ENCODE results near the gene COL6A2.

COL6A2 gene

GRCh38 chr21:46131838-46132651, 34.1 kb downstream of the COL6A2 start:
- TF ChIP-seq, protein P1, sequence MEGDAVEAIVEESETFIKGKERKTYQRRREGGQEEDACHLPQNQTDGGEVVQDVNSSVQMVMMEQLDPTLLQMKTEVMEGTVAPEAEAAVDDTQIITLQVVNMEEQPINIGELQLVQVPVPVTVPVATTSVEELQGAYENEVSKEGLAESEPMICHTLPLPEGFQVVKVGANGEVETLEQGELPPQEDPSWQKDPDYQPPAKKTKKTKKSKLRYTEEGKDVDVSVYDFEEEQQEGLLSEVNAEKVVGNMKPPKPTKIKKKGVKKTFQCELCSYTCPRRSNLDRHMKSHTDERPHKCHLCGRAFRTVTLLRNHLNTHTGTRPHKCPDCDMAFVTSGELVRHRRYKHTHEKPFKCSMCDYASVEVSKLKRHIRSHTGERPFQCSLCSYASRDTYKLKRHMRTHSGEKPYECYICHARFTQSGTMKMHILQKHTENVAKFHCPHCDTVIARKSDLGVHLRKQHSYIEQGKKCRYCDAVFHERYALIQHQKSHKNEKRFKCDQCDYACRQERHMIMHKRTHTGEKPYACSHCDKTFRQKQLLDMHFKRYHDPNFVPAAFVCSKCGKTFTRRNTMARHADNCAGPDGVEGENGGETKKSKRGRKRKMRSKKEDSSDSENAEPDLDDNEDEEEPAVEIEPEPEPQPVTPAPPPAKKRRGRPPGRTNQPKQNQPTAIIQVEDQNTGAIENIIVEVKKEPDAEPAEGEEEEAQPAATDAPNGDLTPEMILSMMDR (IDR thresholded peaks at IDR 0.05; ENCODE audit: poor library complexity, severe bottlenecking): no peak
- H3K27ac ChIP-seq (ENCODE audit: poor library complexity, severe bottlenecking): no peak overlapping the region
- H3K9me3 ChIP-seq (ENCODE audit: severe bottlenecking): no peaks in the 10 kb centered on the region
- ATAC-seq (ENCODE audit: low read depth): no peak
- no peaks in the 10 kb centered on the region for H3K36me3 ChIP-seq (ENCODE audit: low read depth)
- DNase-seq (ENCODE audit: low spot score): no peak
- no peak overlapping the region for H3K4me3 ChIP-seq (ENCODE audit: severe bottlenecking)
- no peaks in the 10 kb centered on the region for H3K27me3 ChIP-seq (ENCODE audit: insufficient read depth, poor library complexity, severe bottlenecking)
- no peaks in the 10 kb centered on the region for H3K4me1 ChIP-seq (ENCODE audit: insufficient read depth, poor library complexity, severe bottlenecking)

GRCh38 chr21:46135782-46136395, 38.0 kb downstream of the COL6A2 start:
- Histone ChIP-seq H3K27me3 (ENCODE audit: insufficient read depth, poor library complexity, severe bottlenecking) (no peaks in the 10 kb centered on the region), H3K27ac (ENCODE audit: poor library complexity, severe bottlenecking) (no peak overlapping the region), H3K9me3 (ENCODE audit: severe bottlenecking) (no peaks in the 10 kb centered on the region), H3K4me3 (ENCODE audit: severe bottlenecking) (no peak overlapping the region), H3K4me1 (ENCODE audit: insufficient read depth, poor library complexity, severe bottlenecking) (no peaks in the 10 kb centered on the region), H3K36me3 (ENCODE audit: low read depth) (no peaks in the 10 kb centered on the region)
- ATAC-seq (ENCODE audit: low read depth): no peak
- TF ChIP-seq, protein P1 (IDR thresholded peaks at IDR 0.05; ENCODE audit: poor library complexity, severe bottlenecking): no peak
- no peak for DNase-seq (ENCODE audit: low spot score)

DNA sequence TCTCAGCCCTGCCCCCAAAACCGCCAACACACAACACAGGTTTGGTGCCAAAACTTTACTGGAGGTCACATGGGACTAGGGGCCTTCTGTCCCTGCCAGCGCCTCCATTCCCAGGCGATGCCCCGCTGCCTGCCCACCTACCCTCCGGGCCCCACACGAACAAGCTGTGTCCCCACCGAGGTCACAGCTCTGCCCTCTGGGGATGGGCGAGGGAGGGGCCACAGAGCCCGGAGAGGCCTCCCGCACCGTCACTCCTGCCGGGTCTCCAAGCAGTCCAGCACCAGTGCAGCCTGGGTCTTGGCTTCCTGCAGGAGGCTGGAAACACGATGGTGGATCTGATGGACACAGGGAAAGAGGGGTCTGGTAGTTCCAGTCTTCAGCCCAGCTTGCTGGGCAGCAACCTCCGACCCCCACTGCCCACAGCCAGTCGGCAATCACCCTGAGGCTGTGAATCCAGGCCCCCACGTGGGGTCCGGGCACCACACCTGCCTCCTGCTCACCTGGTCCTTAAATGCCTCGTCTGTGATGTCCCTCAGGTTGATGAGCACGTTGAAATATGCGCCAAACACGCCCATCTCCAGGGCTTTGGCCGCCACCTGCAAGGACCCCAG, 38.9 kb downstream of the COL6A2 start:
- no peaks in the 10 kb centered on the region for H3K9me3 ChIP-seq (ENCODE audit: severe bottlenecking)
- DNase-seq (ENCODE audit: low spot score) (no peak), ATAC-seq (ENCODE audit: low read depth) (no peak)
- no peaks in the 10 kb centered on the region for H3K27me3 ChIP-seq (ENCODE audit: insufficient read depth, poor library complexity, severe bottlenecking)
- no peak overlapping the region for H3K27ac ChIP-seq (ENCODE audit: poor library complexity, severe bottlenecking)
- TF ChIP-seq, protein P1 (IDR thresholded peaks at IDR 0.05; ENCODE audit: poor library complexity, severe bottlenecking): no peak
- H3K36me3 ChIP-seq (ENCODE audit: low read depth): no peaks in the 10 kb centered on the region
- H3K4me3 ChIP-seq (ENCODE audit: severe bottlenecking): no peak overlapping the region
- no peaks in the 10 kb centered on the region for H3K4me1 ChIP-seq (ENCODE audit: insufficient read depth, poor library complexity, severe bottlenecking)

DNA sequence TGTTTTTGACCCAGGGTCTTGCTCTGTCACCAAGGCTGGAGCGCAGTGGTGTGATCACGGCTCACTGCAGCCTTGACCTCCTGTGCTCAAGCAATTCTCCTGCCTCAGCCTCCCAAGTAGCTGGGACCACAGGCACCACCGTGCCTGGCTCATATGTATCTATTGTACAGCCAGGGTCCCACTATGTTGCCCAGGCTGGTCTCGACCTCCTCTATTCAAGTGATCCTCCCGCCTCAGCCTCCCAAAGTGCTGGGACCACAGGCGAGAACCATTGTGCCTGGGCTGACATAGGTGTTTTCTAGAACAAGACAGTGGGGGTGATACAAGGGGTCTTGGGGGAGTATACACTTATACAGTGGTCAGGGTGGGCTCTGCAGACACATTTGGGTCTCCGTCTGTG, 40.0 kb downstream of the COL6A2 start:
- TF ChIP-seq, protein P1 (IDR thresholded peaks at IDR 0.05; ENCODE audit: poor library complexity, severe bottlenecking): no peak
- ATAC-seq (ENCODE audit: low read depth) (no peak), DNase-seq (ENCODE audit: low spot score) (no peak)
- H3K4me1 ChIP-seq (ENCODE audit: insufficient read depth, poor library complexity, severe bottlenecking): no peaks in the 10 kb centered on the region
- no peak overlapping the region for H3K27ac ChIP-seq (ENCODE audit: poor library complexity, severe bottlenecking)
- H3K36me3 ChIP-seq (ENCODE audit: low read depth): no peaks in the 10 kb centered on the region
- no peaks in the 10 kb centered on the region for H3K27me3 ChIP-seq (ENCODE audit: insufficient read depth, poor library complexity, severe bottlenecking)
- no peak overlapping the region for H3K4me3 ChIP-seq (ENCODE audit: severe bottlenecking)
- no peaks in the 10 kb centered on the region for H3K9me3 ChIP-seq (ENCODE audit: severe bottlenecking)

Measured in RWPE2 (cell line).